Hepatocyte (in vitro differentiated cells): ENCODE data around the gene C11orf71. TPM values are rescaled to one million over a fixed set of nuclear protein-coding genes. Genes with fewer than 3 reads are reported as not detected.

Experiments used
- DNase-seq: peaks from one replicate; pipeline ENCODE4 v3.0.0-alpha.2; 2016; ENCODE audit warnings: low spot score
- H2AFZ ChIP-seq: fragments of 200-600 bp; sonication (generic); 2 replicates; pipeline ENCODE4 v1.6.0; 2016; ENCODE audit warnings: antibody characterized with exemption, mild to moderate bottlenecking
- H3K27ac ChIP-seq: fragments of 200-600 bp; sonication (generic); 2 replicates; pipeline ENCODE4 v1.5.1; 2016; ENCODE audit warnings: mild to moderate bottlenecking
- H3K27me3 ChIP-seq: fragments of 200-600 bp; sonication (generic); 2 replicates; pipeline ENCODE4 v1.6.1; 2016
- H3K36me3 ChIP-seq: fragments of 200-600 bp; sonication (generic); replicated peaks from 2 replicates; pipeline ENCODE4 v1.5.1; 2016; ENCODE audit warnings: low read depth; ENCODE audit not compliant: insufficient read depth
- H3K4me1 ChIP-seq: fragments of 200-600 bp; sonication (generic); 2 replicates; pipeline ENCODE4 v1.5.1; 2016; ENCODE audit warnings: mild to moderate bottlenecking, moderate library complexity; ENCODE audit not compliant: insufficient read depth
- H3K4me2 ChIP-seq: fragments of 200-600 bp; sonication (generic); 2 replicates; pipeline ENCODE4 v1.6.0; 2016
- H3K4me3 ChIP-seq: fragments of 200-600 bp; sonication (generic); 2 replicates; pipeline ENCODE4 v1.5.1; 2016; ENCODE audit warnings: mild to moderate bottlenecking
- H3K79me2 ChIP-seq: fragments of 200-600 bp; sonication (generic); 2 replicates; pipeline ENCODE4 v1.6.0; 2017; ENCODE audit warnings: mild to moderate bottlenecking
- H3K9me2 ChIP-seq: fragments of 200-600 bp; sonication (generic); replicated peaks from 2 replicates; pipeline ENCODE4 v1.6.0; 2017; ENCODE audit warnings: mild to moderate bottlenecking; ENCODE audit not compliant: insufficient read depth
- H3K9me3 ChIP-seq: fragments of 200-600 bp; sonication (generic); 2 replicates; pipeline ENCODE4 v1.5.1; 2016; ENCODE audit warnings: low read depth, mild to moderate bottlenecking
- H4K20me1 ChIP-seq: fragments of 200-600 bp; sonication (generic); 2 replicates; pipeline ENCODE4 v1.6.0; 2016; ENCODE audit warnings: mild to moderate bottlenecking; ENCODE audit not compliant: insufficient read depth, poor library complexity, severe bottlenecking
- CTCF ChIP-seq: fragments of 200-600 bp; sonication (generic); IDR thresholded peaks from 2 replicates; pipeline ENCODE4 v1.5.1; 2016; ENCODE audit warnings: antibody characterized with exemption, mild to moderate bottlenecking; ENCODE audit not compliant: poor library complexity
- EZH2 ChIP-seq: fragments of 200-600 bp; sonication (generic); IDR thresholded peaks from 2 replicates; pipeline ENCODE4 v1.6.1; 2016; ENCODE audit warnings: antibody characterized with exemption, mild to moderate bottlenecking, borderline replicate concordance
- EZH2phosphoT487 ChIP-seq: fragments of 200-600 bp; sonication (generic); IDR thresholded peaks from one replicate; pipeline ENCODE4 v1.6.1; 2018; ENCODE audit warnings: antibody characterized with exemption, mild to moderate bottlenecking, low read depth, moderate library complexity; ENCODE audit not compliant: unreplicated experiment, severe bottlenecking
- WGBS: methylation state at CpG from one replicate; pipeline ENCODE4 v1.1.6; 2016; ENCODE audit warnings: low lambda C conversion rate; ENCODE audit errors: missing lambda C conversion rate; 5-methylcytosine and 5-hydroxymethylcytosine counted together
- polyA plus RNA-seq: library from polyadenylated mRNA; unstranded; fragments of >200 nt; fragmentation: Nextera tagmentation; extraction: Ambion mirVana; gene quantifications from 2 replicates; pipeline ENCODE4 v1.2.1, GENCODE V29; 2016
- total RNA-seq: library from RNA; depleted of rRNA; stranded (reverse); fragments of >200 nt; gene quantifications from 2 replicates; pipeline ENCODE4 v1.2.3, GENCODE V29; 2014

Gene C11orf71
- total and polyA plus RNA-seq, 2 experiments from 2014 or later = 6.4 to 8.1 TPM

GRCh38 chr11:114426280-114426679 is 26.0 kb upstream of the C11orf71 start:
- no peak overlapping the region for H3K27ac ChIP-seq
- H3K27me3 ChIP-seq = no peaks in the 10 kb centered on the region
- H3K4me3 ChIP-seq = no peak overlapping the region
- H3K79me2 ChIP-seq = no peaks in the 10 kb centered on the region
- H3K9me3 ChIP-seq = no peaks in the 10 kb centered on the region
- 94% methylated on average over 4 of the region's 4 CpGs for WGBS
- no peaks in the 10 kb centered on the region for H3K36me3 ChIP-seq
- no peak overlapping the region for H3K4me2 ChIP-seq
- no peaks in the 10 kb centered on the region for H4K20me1 ChIP-seq
- no peak for DNase-seq
- H3K4me1 ChIP-seq = no peaks in the 10 kb centered on the region
- TF ChIP-seq EZH2 (no peak), CTCF (no peak)
- no peaks in the 10 kb centered on the region for H3K9me2 ChIP-seq
- no peak overlapping the region for H2AFZ ChIP-seq

- Histone ChIP-seq H3K4me2 (no peak overlapping the region), H3K4me1 (no peaks in the 10 kb centered on the region), H3K9me2 (no peaks in the 10 kb centered on the region)
These were observed 16.2 kb upstream of the C11orf71 start for GRCh38 chr11:114416441-114416961.

GRCh38 chr11:114413958-114414357 is 13.6 kb upstream of the C11orf71 start:
- Histone ChIP-seq H4K20me1 (no peaks in the 10 kb centered on the region), H3K27ac (no peak overlapping the region), H3K4me1 (no peaks in the 10 kb centered on the region), H3K4me2 (no peak overlapping the region), H2AFZ (no peak overlapping the region), H3K79me2 (no peaks in the 10 kb centered on the region), H3K36me3 (no peaks in the 10 kb centered on the region), H3K4me3 (no peak overlapping the region), H3K27me3 (no peaks in the 10 kb centered on the region), H3K9me2 (no peaks in the 10 kb centered on the region), H3K9me3 (no peaks in the 10 kb centered on the region)
- WGBS = 80% methylated on average over 10 of the region's 10 CpGs
- DNase-seq = no peak
- TF ChIP-seq EZH2phosphoT487 (no peak), EZH2 (no peak), CTCF (no peak)

More at GRCh38 chr11:114416441-114416961, 16.2 kb upstream of the C11orf71 start:
- H3K27ac ChIP-seq = no peak overlapping the region
- TF ChIP-seq EZH2 (no peak), EZH2phosphoT487 (no peak), CTCF (no peak)
- H2AFZ ChIP-seq = no peak overlapping the region
- H3K4me3 ChIP-seq = no peak overlapping the region
- DNase-seq = no peak
- no peaks in the 10 kb centered on the region for H3K27me3 ChIP-seq
- H3K36me3 ChIP-seq = no peaks in the 10 kb centered on the region
- H4K20me1 ChIP-seq = no peaks in the 10 kb centered on the region
- H3K79me2 ChIP-seq = no peaks in the 10 kb centered on the region
- no peaks in the 10 kb centered on the region for H3K9me3 ChIP-seq

GRCh38 chr11:114412946-114413345 is 12.6 kb upstream of the C11orf71 start:
- H2AFZ ChIP-seq = no peak overlapping the region
- no peaks in the 10 kb centered on the region for H4K20me1 ChIP-seq
- WGBS = 95% methylated on average over 4 of the region's 4 CpGs
- no peaks in the 10 kb centered on the region for H3K36me3 ChIP-seq
- no peak for DNase-seq
- H3K9me2 ChIP-seq = no peaks in the 10 kb centered on the region
- H3K27ac ChIP-seq = no peak overlapping the region
- TF ChIP-seq CTCF (no peak), EZH2 (no peak), EZH2phosphoT487 (no peak)
- no peaks in the 10 kb centered on the region for H3K9me3 ChIP-seq
- no peaks in the 10 kb centered on the region for H3K27me3 ChIP-seq
- H3K4me3 ChIP-seq = no peak overlapping the region
- H3K4me1 ChIP-seq = no peaks in the 10 kb centered on the region
- no peak overlapping the region for H3K4me2 ChIP-seq
- H3K79me2 ChIP-seq = no peaks in the 10 kb centered on the region
